ENCODE data around the gene FAM81A. TPM values are rescaled to one million over a fixed set of nuclear protein-coding genes. Genes with fewer than 3 reads are reported as not detected.
A peak's percentile ranks its signal among the peaks of the same experiment; 100 is the strongest.
"Not testable (repeated sequence)": the region's sequence is repeated elsewhere in the genome, so short reads cannot be mapped to it uniquely, and the experiment has no call there.

The FAM81A gene
- total and polyA plus RNA-seq, 2 donors (not counting 1 experiment from before 2014, with no cell fraction given), result 0.24 to 0.33 TPM

- H2AFZ ChIP-seq (ENCODE audit: low read length), result no peak overlapping the region
- peak; percentile 22 to 64 for DNase-seq (ENCODE audit: low read depth in 2 of 2)
- no peaks in the 10 kb centered on the region for H3K79me2 ChIP-seq (ENCODE audit: control insufficient read depth, insufficient read depth, low read length)
- no peaks in the 10 kb centered on the region for H3K36me3 ChIP-seq (ENCODE audit: control insufficient read depth, insufficient read depth, low read length)
- H3K4me1 ChIP-seq (ENCODE audit: control insufficient read depth, extremely low read depth, insufficient read depth, low read length), result no peaks in the 10 kb centered on the region
- no peak for TF ChIP-seq CTCF (conservative IDR thresholded peaks at IDR 0.05 in 1 of 2, IDR thresholded peaks at IDR 0.05 in 1 of 2; ENCODE audit: low read depth in 1 of 2, low read length in 2 of 2)
- TF ChIP-seq EZH2 (IDR thresholded peaks at IDR 0.05; ENCODE audit: low read length, missing control alignments), result no peak
- H3K9me3 ChIP-seq (ENCODE audit: control insufficient read depth, insufficient read depth, low read depth, low read length), result no peaks in the 10 kb centered on the region
- H4K20me1 ChIP-seq (ENCODE audit: control insufficient read depth, extremely low read depth, insufficient read depth, low read length), result no peaks in the 10 kb centered on the region
- H3K4me2 ChIP-seq (ENCODE audit: extremely low read depth, insufficient read depth, low read length), result no peak overlapping the region
- peaks cover 9% of the 10 kb centered on the region for H3K27me3 ChIP-seq (ENCODE audit: control insufficient read depth, insufficient read depth, low read length)
- H3K9ac ChIP-seq (ENCODE audit: insufficient read depth, low read length), result no peak overlapping the region
- no peak overlapping the region for H3K4me3 ChIP-seq (replicated peaks in 1 of 4; ENCODE audit: control extremely low read depth in 1 of 4, insufficient read depth in 1 of 4, low read depth in 3 of 4, low read length in 4 of 4)
- no peak overlapping the region for H3K27ac ChIP-seq (ENCODE audit: insufficient read depth, low read length)
These were observed 16.9 kb upstream of the FAM81A start for GRCh38 chr15:59420986-59421618.

- H3K9ac ChIP-seq (ENCODE audit: insufficient read depth, low read length), result no peak overlapping the region
- no peak overlapping the region for H3K27ac ChIP-seq (ENCODE audit: insufficient read depth, low read length)
- no peak overlapping the region for H3K4me2 ChIP-seq (ENCODE audit: extremely low read depth, insufficient read depth, low read length)
- no peak for TF ChIP-seq CTCF (conservative IDR thresholded peaks at IDR 0.05 in 1 of 2, IDR thresholded peaks at IDR 0.05 in 1 of 2; ENCODE audit: low read depth in 1 of 2, low read length in 2 of 2)
- no peak for TF ChIP-seq EZH2 (IDR thresholded peaks at IDR 0.05; ENCODE audit: low read length, missing control alignments)
- H3K36me3 ChIP-seq (ENCODE audit: control insufficient read depth, insufficient read depth, low read length), result no peaks in the 10 kb centered on the region
- no peak overlapping the region for H3K4me3 ChIP-seq (replicated peaks in 1 of 4; ENCODE audit: control extremely low read depth in 1 of 4, insufficient read depth in 1 of 4, low read depth in 3 of 4, low read length in 4 of 4)
- no peaks in the 10 kb centered on the region for H3K9me3 ChIP-seq (ENCODE audit: control insufficient read depth, insufficient read depth, low read depth, low read length)
- no peaks in the 10 kb centered on the region for H3K27me3 ChIP-seq (ENCODE audit: control insufficient read depth, insufficient read depth, low read length)
- H2AFZ ChIP-seq (ENCODE audit: low read length), result no peak overlapping the region
- no peaks in the 10 kb centered on the region for H3K4me1 ChIP-seq (ENCODE audit: control insufficient read depth, extremely low read depth, insufficient read depth, low read length)
- H4K20me1 ChIP-seq (ENCODE audit: control insufficient read depth, extremely low read depth, insufficient read depth, low read length), result no peaks in the 10 kb centered on the region
- H3K79me2 ChIP-seq (ENCODE audit: control insufficient read depth, insufficient read depth, low read length), result no peaks in the 10 kb centered on the region
- no peak for DNase-seq (ENCODE audit: low read depth in 2 of 2)
These were observed 13.4 kb upstream of the FAM81A start for GRCh38 chr15:59424616-59425015.

GRCh38 chr15:59428898-59429297, 9.1 kb upstream of the FAM81A start:
- not testable (repeated sequence) for DNase-seq (ENCODE audit: low read depth in 2 of 2); H3K9me3 ChIP-seq (ENCODE audit: control insufficient read depth, insufficient read depth, low read depth, low read length); H3K27me3 ChIP-seq (ENCODE audit: control insufficient read depth, insufficient read depth, low read length); H3K4me1 ChIP-seq (ENCODE audit: control insufficient read depth, extremely low read depth, insufficient read depth, low read length); H2AFZ ChIP-seq (ENCODE audit: low read length); H3K79me2 ChIP-seq (ENCODE audit: control insufficient read depth, insufficient read depth, low read length); H3K9ac ChIP-seq (ENCODE audit: insufficient read depth, low read length); H4K20me1 ChIP-seq (ENCODE audit: control insufficient read depth, extremely low read depth, insufficient read depth, low read length); H3K27ac ChIP-seq (ENCODE audit: insufficient read depth, low read length); H3K4me2 ChIP-seq (ENCODE audit: extremely low read depth, insufficient read depth, low read length); H3K4me3 ChIP-seq (replicated peaks in 1 of 4; ENCODE audit: control extremely low read depth in 1 of 4, insufficient read depth in 1 of 4, low read depth in 3 of 4, low read length in 4 of 4); H3K36me3 ChIP-seq (ENCODE audit: control insufficient read depth, insufficient read depth, low read length)
